Hepatocyte (in vitro differentiated cells): ENCODE results near the gene ITGA8.

Source experiments
- EZH2 ChIP-seq: fragments of 200-600 bp; sonication (generic); IDR thresholded peaks from 2 replicates; pipeline ENCODE4 v1.6.1; 2016; ENCODE audit warnings: antibody characterized with exemption, mild to moderate bottlenecking, borderline replicate concordance
- EZH2phosphoT487 ChIP-seq: fragments of 200-600 bp; sonication (generic); IDR thresholded peaks from one replicate; pipeline ENCODE4 v1.6.1; 2018; ENCODE audit warnings: antibody characterized with exemption, mild to moderate bottlenecking, low read depth, moderate library complexity; ENCODE audit not compliant: unreplicated experiment, severe bottlenecking
- TF ChIP-seq, protein P1 (sequence below): fragments of 200-600 bp; sonication (generic); IDR thresholded peaks from 2 replicates; pipeline ENCODE4 v1.5.1; 2016; ENCODE audit warnings: antibody characterized with exemption, mild to moderate bottlenecking; ENCODE audit not compliant: poor library complexity

DNA sequence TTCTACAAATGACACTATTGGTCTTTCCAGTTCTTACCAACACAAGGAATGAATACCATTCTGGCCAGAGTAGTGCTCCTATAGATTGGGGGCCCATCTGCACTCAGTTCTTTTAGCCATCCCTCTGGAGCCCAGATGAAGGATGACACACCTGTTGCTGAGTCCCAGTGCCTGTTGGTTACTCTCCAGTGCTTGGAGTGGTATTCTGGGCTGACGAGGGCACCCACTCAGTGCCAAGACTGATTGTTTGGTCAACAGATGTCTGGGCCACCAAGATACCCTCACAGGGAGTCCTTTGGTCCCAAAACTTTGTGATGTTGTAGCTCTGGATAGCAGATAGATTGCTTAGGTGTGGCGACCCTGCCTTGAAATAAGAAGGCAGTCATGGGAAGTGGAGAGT is 23.7 kb upstream of the ITGA8 start:
- TF ChIP-seq, protein P1, sequence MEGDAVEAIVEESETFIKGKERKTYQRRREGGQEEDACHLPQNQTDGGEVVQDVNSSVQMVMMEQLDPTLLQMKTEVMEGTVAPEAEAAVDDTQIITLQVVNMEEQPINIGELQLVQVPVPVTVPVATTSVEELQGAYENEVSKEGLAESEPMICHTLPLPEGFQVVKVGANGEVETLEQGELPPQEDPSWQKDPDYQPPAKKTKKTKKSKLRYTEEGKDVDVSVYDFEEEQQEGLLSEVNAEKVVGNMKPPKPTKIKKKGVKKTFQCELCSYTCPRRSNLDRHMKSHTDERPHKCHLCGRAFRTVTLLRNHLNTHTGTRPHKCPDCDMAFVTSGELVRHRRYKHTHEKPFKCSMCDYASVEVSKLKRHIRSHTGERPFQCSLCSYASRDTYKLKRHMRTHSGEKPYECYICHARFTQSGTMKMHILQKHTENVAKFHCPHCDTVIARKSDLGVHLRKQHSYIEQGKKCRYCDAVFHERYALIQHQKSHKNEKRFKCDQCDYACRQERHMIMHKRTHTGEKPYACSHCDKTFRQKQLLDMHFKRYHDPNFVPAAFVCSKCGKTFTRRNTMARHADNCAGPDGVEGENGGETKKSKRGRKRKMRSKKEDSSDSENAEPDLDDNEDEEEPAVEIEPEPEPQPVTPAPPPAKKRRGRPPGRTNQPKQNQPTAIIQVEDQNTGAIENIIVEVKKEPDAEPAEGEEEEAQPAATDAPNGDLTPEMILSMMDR: no peak
- no peak for TF ChIP-seq EZH2
- TF ChIP-seq EZH2phosphoT487: no peak
